CD4-positive, alpha-beta T cell treated with Interleukin-6 at 100 ng/mL for 8 hours (primary cell): ENCODE results near the gene MARCHF10.
A peak's percentile ranks its signal among the peaks of the same experiment; 100 is the strongest.

Experiments
- DNase-seq: peaks from one replicate; pipeline ENCODE4 v3.0.0-alpha.2; 2020; ENCODE audit warnings: mixed read lengths, low spot score

Gene MARCHF10

GRCh38 chr17:62717889-62718288, 90.2 kb downstream of the MARCHF10 start:
- DNase-seq = no peak

GRCh38 chr17:62717589-62717855, 90.6 kb downstream of the MARCHF10 start:
- no peak for DNase-seq

GRCh38 chr17:62716834-62717588, 91.1 kb downstream of the MARCHF10 start:
- no peak for DNase-seq

- no peak for DNase-seq
Measured at GRCh38 chr17:62715882-62716390, 92.2 kb downstream of the MARCHF10 start.

GRCh38 chr17:62714016-62714777, 93.9 kb downstream of the MARCHF10 start:
- DNase-seq = no peak

- DNase-seq = no peak
Measured at GRCh38 chr17:62713086-62713881, 94.8 kb downstream of the MARCHF10 start.

GRCh38 chr17:62712171-62712581, 95.9 kb downstream of the MARCHF10 start:
- DNase-seq = no peak

- no peak for DNase-seq
Measured at GRCh38 chr17:62708587-62708986, 99.5 kb downstream of the MARCHF10 start.

- DNase-seq = no peak
Measured at GRCh38 chr17:62707425-62707739, 100.7 kb downstream of the MARCHF10 start.

- DNase-seq = no peak
Measured at GRCh38 chr17:62706598-62707424, 101.3 kb downstream of the MARCHF10 start.

GRCh38 chr17:62705778-62706597, 102.1 kb downstream of the MARCHF10 start:
- no peak for DNase-seq

GRCh38 chr17:62705156-62705777, 102.8 kb downstream of the MARCHF10 start:
- DNase-seq = no peak

- DNase-seq = no peak
Measured at GRCh38 chr17:62704381-62704971, 103.6 kb downstream of the MARCHF10 start.

- peak; percentile 67 for DNase-seq
Measured at GRCh38 chr17:62703776-62704380, 104.2 kb downstream of the MARCHF10 start.

GRCh38 chr17:62703261-62703775, 104.8 kb downstream of the MARCHF10 start:
- no peak for DNase-seq

GRCh38 chr17:62702746-62703260, 105.3 kb downstream of the MARCHF10 start:
- DNase-seq = no peak

GRCh38 chr17:62701706-62702085, 106.4 kb downstream of the MARCHF10 start:
- no peak for DNase-seq

- no peak for DNase-seq
Measured at GRCh38 chr17:62700964-62701705, 107.0 kb downstream of the MARCHF10 start.
